NB4 (cell line): ENCODE measurements around the gene ZBTB34.

Source experiments
- POLR2A ChIP-seq: IDR thresholded peaks from 2 replicates; pipeline ENCODE4 v1.6.1; 2011; ENCODE audit warnings: mild to moderate bottlenecking; ENCODE audit not compliant: insufficient read length; ENCODE audit errors: extremely low read depth
- TF ChIP-seq, protein P1 (sequence below): IDR thresholded peaks from one replicate; pipeline ENCODE4 v1.5.1; 2012; ENCODE audit warnings: low read depth, low read length

DNA sequence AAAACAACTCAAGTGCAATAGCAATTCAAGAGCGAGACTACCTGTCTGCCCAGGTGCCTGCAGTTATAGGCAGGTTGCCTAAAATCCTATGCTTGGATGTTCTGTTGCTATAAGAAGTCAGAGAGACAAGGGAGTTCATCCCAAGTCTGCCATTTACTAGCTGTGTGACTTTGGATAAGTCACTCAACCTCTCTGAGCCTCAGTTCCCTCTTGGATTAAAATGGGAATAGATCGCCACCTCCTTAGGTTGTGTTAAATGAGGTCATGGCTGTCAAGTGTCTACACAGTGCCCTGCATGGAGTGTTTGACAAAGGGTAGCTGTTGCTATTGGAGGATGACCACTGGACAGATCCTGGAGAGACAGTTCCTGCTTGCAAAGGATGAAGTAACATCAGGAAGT is 1.3 kb upstream of the ZBTB34 start:
- TF ChIP-seq, protein P1, sequence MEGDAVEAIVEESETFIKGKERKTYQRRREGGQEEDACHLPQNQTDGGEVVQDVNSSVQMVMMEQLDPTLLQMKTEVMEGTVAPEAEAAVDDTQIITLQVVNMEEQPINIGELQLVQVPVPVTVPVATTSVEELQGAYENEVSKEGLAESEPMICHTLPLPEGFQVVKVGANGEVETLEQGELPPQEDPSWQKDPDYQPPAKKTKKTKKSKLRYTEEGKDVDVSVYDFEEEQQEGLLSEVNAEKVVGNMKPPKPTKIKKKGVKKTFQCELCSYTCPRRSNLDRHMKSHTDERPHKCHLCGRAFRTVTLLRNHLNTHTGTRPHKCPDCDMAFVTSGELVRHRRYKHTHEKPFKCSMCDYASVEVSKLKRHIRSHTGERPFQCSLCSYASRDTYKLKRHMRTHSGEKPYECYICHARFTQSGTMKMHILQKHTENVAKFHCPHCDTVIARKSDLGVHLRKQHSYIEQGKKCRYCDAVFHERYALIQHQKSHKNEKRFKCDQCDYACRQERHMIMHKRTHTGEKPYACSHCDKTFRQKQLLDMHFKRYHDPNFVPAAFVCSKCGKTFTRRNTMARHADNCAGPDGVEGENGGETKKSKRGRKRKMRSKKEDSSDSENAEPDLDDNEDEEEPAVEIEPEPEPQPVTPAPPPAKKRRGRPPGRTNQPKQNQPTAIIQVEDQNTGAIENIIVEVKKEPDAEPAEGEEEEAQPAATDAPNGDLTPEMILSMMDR = no peak
- TF ChIP-seq POLR2A = no peak
